ENCODE data around the gene CERS6.

GRCh38 chr2:168784993-168785392 is 328.9 kb downstream of the CERS6 start:
- TF ChIP-seq CTCF (IDR thresholded peaks at IDR 0.05; ENCODE audit: control extremely low read depth in 1 of 3, insufficient read depth in 1 of 3, low read depth in 1 of 3, low read length in 3 of 3) (no peak), RAD21 (IDR thresholded peaks at IDR 0.05 in 1 of 2, conservative IDR thresholded peaks at IDR 0.05 in 1 of 2; ENCODE audit: low read depth in 2 of 2, low read length in 2 of 2) (no peak), POLR2A (IDR thresholded peaks at IDR 0.05; ENCODE audit: control extremely low read depth in 1 of 2, low read depth in 2 of 2, low read length in 2 of 2) (no peak), RXRA (IDR thresholded peaks at IDR 0.05; ENCODE audit: insufficient read depth, low read depth, low read length) (no peak)
